Keratinocyte (primary cell): ENCODE measurements around the gene PRXL2C.

Experiments used
- CTCF ChIP-seq, 3 experiments: IDR thresholded peaks in 1 of 3; conservative IDR thresholded peaks in 1 of 3; optimal IDR thresholded peaks in 1 of 3; 2 replicates in 2 of 3; 3 replicates in 1 of 3; pipeline versions ENCODE3 to v1.5.1; 2011; ENCODE audit warnings: low read length in 3 of 3, mild to moderate bottlenecking in 3 of 3, moderate library complexity in 2 of 3, control low read depth in 1 of 3, inconsistent platforms in 1 of 3; ENCODE audit not compliant: insufficient read depth in 2 of 3; ENCODE audit errors: extremely low read depth in 1 of 3
- EZH2 ChIP-seq: IDR thresholded peaks from one replicate; pipeline ENCODE4 v1.6.1; 2012; ENCODE audit warnings: inconsistent platforms, mild to moderate bottlenecking, low read length, moderate library complexity

GRCh38 chr9:96611302-96611701 lies 43.8 kb downstream of the PRXL2C start:
- no peak for TF ChIP-seq CTCF (optimal IDR thresholded peaks at IDR 0.05 in 1 of 3, IDR thresholded peaks at IDR 0.05 in 1 of 3, conservative IDR thresholded peaks at IDR 0.05 in 1 of 3; ENCODE audit: extremely low read depth in 1 of 3, insufficient read depth in 2 of 3, low read length in 3 of 3)
- TF ChIP-seq EZH2 = no peak
